OCI-LY1 (cell line): ENCODE measurements around the gene IQCK.

Experiments used
- H2AFZ ChIP-seq: fragments of 200-600 bp; sonication (generic), shearing (Covaris generic); 2 replicates; pipeline ENCODE4 v1.6.0; 2014; ENCODE audit warnings: antibody characterized with exemption, mild to moderate bottlenecking, low read length
- H3F3A ChIP-seq: fragments of 200-600 bp; sonication (generic), shearing (Covaris generic); 2 replicates; pipeline ENCODE4 v1.6.0; 2014; ENCODE audit warnings: mild to moderate bottlenecking, antibody characterized with exemption, low read length, moderate library complexity; ENCODE audit not compliant: insufficient read depth
- H3K27ac ChIP-seq: fragments of 200-600 bp; sonication (generic); 2 replicates; pipeline ENCODE4 v1.5.1; 2014; ENCODE audit warnings: low read length, mixed run types, mild to moderate bottlenecking, low read depth; ENCODE audit not compliant: poor library complexity, severe bottlenecking
- H3K27me3 ChIP-seq: fragments of 200-600 bp; sonication (generic); 2 replicates; pipeline ENCODE4 v1.6.0; 2014; ENCODE audit warnings: antibody characterized with exemption, mild to moderate bottlenecking, low read length, moderate library complexity; ENCODE audit not compliant: insufficient read depth
- H3K36me3 ChIP-seq: fragments of 200-600 bp; sonication (generic); 2 replicates; pipeline ENCODE4 v1.6.1; 2014; ENCODE audit warnings: mild to moderate bottlenecking, antibody characterized with exemption, low read length, moderate library complexity, mixed read lengths; ENCODE audit not compliant: insufficient read depth
- H3K4me1 ChIP-seq: fragments of 200-600 bp; sonication (generic); 2 replicates; pipeline ENCODE4 v1.5.1; 2014; ENCODE audit warnings: mild to moderate bottlenecking, low read length, moderate library complexity; ENCODE audit not compliant: insufficient read depth, severe bottlenecking
- H3K4me2 ChIP-seq: fragments of 200-600 bp; sonication (generic), shearing (Covaris generic); 2 replicates; pipeline ENCODE4 v1.6.1; 2014; ENCODE audit warnings: low read length
- H3K4me3 ChIP-seq: fragments of 200-600 bp; sonication (generic); 2 replicates; pipeline ENCODE4 v1.5.1; 2014; ENCODE audit warnings: low read length, low read depth, mild to moderate bottlenecking, mixed read lengths; ENCODE audit not compliant: poor library complexity, severe bottlenecking
- H3K79me2 ChIP-seq: fragments of 200-600 bp; shearing (Covaris generic); 2 replicates; pipeline ENCODE4 v1.6.1; 2016; ENCODE audit warnings: mixed run types, low read length, mixed read lengths; ENCODE audit not compliant: insufficient read depth
- H3K9ac ChIP-seq: fragments of 200-600 bp; sonication (generic), shearing (Covaris generic); 2 replicates; pipeline ENCODE4 v1.6.1; 2014; ENCODE audit warnings: mild to moderate bottlenecking, low read length, mixed read lengths
- H3K9me2 ChIP-seq: fragments of 200-600 bp; sonication (generic), shearing (Covaris generic); 2 replicates; pipeline ENCODE4 v1.6.1; 2014; ENCODE audit warnings: low read depth, mild to moderate bottlenecking, low read length, mixed read lengths
- H3K9me3 ChIP-seq: fragments of 200-600 bp; shearing (Covaris generic); 2 replicates; pipeline ENCODE4 v1.6.1; 2014; ENCODE audit warnings: low read length, mixed read lengths
- H4K20me1 ChIP-seq: fragments of 200-600 bp; sonication (generic), shearing (Covaris generic); 2 replicates; pipeline ENCODE4 v1.6.0; 2016; ENCODE audit warnings: mild to moderate bottlenecking, low read length; ENCODE audit not compliant: insufficient read depth
- CTCF ChIP-seq: fragments of 200-600 bp; sonication (generic), shearing (Covaris generic); IDR thresholded peaks from 2 replicates; pipeline ENCODE4 v1.5.1; 2017; ENCODE audit warnings: mild to moderate bottlenecking, antibody characterized with exemption, low read length, moderate library complexity, mixed read lengths
- EZH2 ChIP-seq: fragments of 200-600 bp; sonication (generic), shearing (Covaris generic); IDR thresholded peaks from 2 replicates; pipeline ENCODE4 v1.8.0; 2017; ENCODE audit warnings: borderline replicate concordance, mixed run types, mild to moderate bottlenecking, antibody characterized with exemption, low read length, moderate library complexity, mixed read lengths

IQCK gene

GRCh38 chr16:19884611-19885450, 166.8 kb downstream of the IQCK start, which contains the start of gene GPRC5B:
Gene GPRC5B (minus strand): TSS chr16:19884848. CDS start chr16:19872845, 12,003 bp downstream.
- no peak within 1 kb of the TSS for H3K27ac ChIP-seq
- H4K20me1 ChIP-seq, result no peaks in the 10 kb centered on the region
- H3K9ac ChIP-seq, result no peak within 1 kb of the TSS; the same call in 1 of the 2 replicates
- TF ChIP-seq CTCF (no peak), EZH2 (no peak)
- H3K4me3 ChIP-seq, result peak within 1 kb of the TSS; percentile 54
- H3K79me2 ChIP-seq, result no peaks in the 10 kb centered on the region
- H3K4me2 ChIP-seq, result peak within 1 kb of the TSS; percentile 67
- no peaks in the 10 kb centered on the region for H3K9me3 ChIP-seq
- no peak within 1 kb of the TSS for H2AFZ ChIP-seq
- H3K36me3 ChIP-seq, result no peaks in the 10 kb centered on the region; the same call in 1 of the 2 replicates
- no peaks in the 10 kb centered on the region for H3K9me2 ChIP-seq
- H3K27me3 ChIP-seq, result no peaks in the 10 kb centered on the region
- H3K4me1 ChIP-seq, result peaks cover 4% of the 10 kb centered on the region
- no peaks in the 10 kb centered on the region for H3F3A ChIP-seq

- Histone ChIP-seq H2AFZ (no peak overlapping the region), H3K36me3 (no peaks in the 10 kb centered on the region; the same call in 1 of the 2 replicates), H3K9ac (no peak overlapping the region), H3K4me2 (peak overlapping the region; percentile 67), H4K20me1 (no peaks in the 10 kb centered on the region), H3K79me2 (no peaks in the 10 kb centered on the region), H3K9me2 (no peaks in the 10 kb centered on the region), H3F3A (no peaks in the 10 kb centered on the region), H3K4me1 (peaks cover 4% of the 10 kb centered on the region), H3K9me3 (no peaks in the 10 kb centered on the region), H3K4me3 (no peak overlapping the region), H3K27ac (no peak overlapping the region), H3K27me3 (no peaks in the 10 kb centered on the region)
- TF ChIP-seq CTCF (no peak), EZH2 (no peak)
Observed at GRCh38 chr16:19885451-19886072, 167.5 kb downstream of the IQCK start.

DNA sequence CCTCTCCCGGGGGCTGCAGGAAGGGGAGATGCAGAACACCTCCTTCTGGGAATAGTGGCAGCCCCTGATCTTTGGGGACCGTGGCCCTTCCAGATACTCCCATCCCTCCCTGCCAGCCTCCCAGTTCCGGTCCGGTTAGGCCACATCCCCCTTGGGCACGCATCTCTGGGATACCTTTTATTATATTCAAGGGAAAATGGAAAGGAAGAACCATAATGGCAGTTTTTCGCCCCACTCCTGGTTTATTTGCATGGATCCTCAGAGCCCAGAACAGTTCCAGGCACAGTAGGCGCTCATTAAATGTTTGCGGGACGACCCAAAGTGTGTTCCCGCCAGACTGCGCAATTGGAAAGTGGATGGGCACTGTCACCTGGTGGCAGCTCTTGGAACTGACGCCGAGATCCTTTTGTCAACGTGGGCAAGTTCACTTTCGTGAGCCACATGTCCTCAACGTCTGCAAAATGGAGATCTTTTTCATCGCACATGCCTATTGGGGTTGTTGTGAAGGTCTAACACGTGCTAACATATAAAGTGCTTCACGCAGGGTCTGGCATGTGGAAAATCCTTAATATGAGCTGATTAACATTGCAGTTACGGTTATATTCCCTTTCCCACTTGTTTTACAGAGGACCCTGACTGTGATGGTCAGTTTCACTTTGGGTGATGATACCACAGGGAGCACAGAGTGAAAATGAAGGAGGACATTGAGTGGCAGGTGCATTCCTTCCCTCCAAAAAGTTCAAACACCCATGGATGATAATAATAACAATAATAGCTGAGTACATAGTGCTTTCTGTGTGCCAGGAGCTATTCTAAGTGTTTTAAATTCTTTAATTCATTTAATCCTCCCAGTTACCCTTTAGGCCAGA, 168.2 kb downstream of the IQCK start:
- no peak overlapping the region for H3K4me3 ChIP-seq
- no peaks in the 10 kb centered on the region for H4K20me1 ChIP-seq
- no peaks in the 10 kb centered on the region for H3F3A ChIP-seq
- H3K9ac ChIP-seq, result no peak overlapping the region
- peak overlapping the region; percentile 13; the same call in 1 of the 2 replicates for H2AFZ ChIP-seq
- no peaks in the 10 kb centered on the region for H3K79me2 ChIP-seq
- peak overlapping the region; percentile 17; the same call in 1 of the 2 replicates for H3K4me2 ChIP-seq
- H3K27ac ChIP-seq, result no peak overlapping the region
- peaks cover 4% of the 10 kb centered on the region for H3K4me1 ChIP-seq
- H3K27me3 ChIP-seq, result no peaks in the 10 kb centered on the region
- H3K36me3 ChIP-seq, result no peaks in the 10 kb centered on the region; the same call in 1 of the 2 replicates
- TF ChIP-seq EZH2 (no peak), CTCF (peak; percentile 97)
- H3K9me3 ChIP-seq, result no peaks in the 10 kb centered on the region
- H3K9me2 ChIP-seq, result no peaks in the 10 kb centered on the region
